Measurements from ENCODE around the gene RSBN1L. TPM values are rescaled to one million over a fixed set of nuclear protein-coding genes. Genes with fewer than 3 reads are reported as not detected.
"Not testable (repeated sequence)": the region's sequence is repeated elsewhere in the genome, so short reads cannot be mapped to it uniquely, and the experiment has no call there.

RSBN1L gene
- total RNA-seq, 1 experiment from 2014 or later, result 19.2 TPM

DNA sequence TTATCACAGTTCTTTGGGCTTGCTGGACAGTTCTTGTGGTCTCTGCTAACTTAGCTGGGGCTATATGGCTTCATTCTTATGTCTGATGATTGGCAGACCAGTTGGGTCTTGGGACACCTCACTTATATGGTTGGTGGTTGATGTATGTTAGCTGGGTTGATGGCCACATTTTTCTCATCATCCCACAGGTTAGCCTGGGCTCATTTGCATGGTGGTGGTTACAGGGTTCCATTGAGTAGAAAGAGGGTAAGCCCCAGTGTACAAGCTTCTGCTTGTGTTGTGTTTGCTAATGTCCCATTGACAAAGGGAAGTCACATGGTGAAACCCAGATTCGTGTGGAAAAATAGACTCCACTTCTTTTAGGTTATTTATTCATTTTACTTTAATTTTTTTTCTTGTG, 61.3 kb downstream of the RSBN1L start:
- in situ Hi-C loops (cut with HindIII; ENCODE audit: low sequenced_read_pairs), result no loop called here
- DNase-seq (ENCODE audit: low spot score), result peak; percentile 28

DNA sequence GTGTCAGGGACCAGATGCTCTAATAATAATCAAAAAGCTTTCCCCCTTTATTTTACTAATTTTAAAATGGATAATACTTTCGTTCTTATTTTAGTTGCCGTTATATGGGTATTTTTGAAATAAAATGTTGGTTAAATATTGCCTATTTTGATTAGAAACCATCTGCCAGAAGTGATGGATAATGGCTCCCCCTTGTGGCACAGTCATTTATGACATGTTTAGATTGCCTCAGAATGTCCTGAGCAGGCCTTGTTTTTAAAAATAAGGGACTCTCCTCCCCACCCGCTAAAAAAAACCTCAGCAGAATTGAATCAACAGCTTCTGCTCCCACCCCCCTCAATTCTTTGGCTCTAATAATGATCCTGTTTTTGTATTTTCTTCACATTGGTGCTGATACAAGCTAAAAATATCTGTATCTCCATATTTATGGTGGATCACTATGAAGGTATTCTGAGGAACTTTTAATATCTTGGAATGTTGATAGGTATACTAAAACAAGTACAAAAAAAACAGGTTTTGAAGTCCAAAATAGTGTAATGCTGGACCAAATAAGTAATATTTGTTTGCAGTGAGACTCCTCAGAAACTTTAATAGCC, 63.1 kb downstream of the RSBN1L start:
- in situ Hi-C loops (cut with HindIII; ENCODE audit: low sequenced_read_pairs), result no loop called here

DNA sequence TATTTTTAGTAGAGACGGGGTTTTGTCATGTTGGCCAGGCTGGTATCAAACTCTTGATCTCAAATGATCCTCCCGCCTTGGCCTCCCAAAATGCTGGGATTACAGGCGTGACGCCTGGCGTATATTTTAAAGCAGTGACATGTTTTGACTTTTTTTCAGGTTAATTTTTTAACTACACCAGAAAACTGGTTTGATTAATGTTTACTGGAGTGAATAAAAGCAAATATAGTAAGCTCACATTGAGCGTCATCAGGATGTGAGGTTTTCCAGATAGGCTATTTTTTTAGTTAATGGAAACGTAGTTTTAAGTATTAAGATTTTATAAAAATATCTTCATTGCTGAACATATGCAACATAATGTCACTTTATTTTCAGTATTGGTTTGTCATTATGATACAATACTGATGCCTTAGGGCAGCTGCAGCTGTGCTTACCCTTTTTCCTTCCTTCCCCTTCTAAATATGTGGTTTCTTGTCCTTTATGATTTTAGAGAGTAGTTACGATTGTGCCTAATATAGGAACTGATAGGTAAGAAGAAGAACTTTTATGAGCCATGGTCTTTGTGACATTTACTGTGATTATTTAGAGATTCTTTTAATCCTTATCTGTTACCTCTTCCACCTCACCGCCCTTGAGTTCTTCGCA, 64.7 kb downstream of the RSBN1L start:
- in situ Hi-C loops (cut with HindIII; ENCODE audit: low sequenced_read_pairs), result no loop called here

More for the DNA sequence above, 63.1 kb downstream of the RSBN1L start:
- peak; percentile 84 for DNase-seq (ENCODE audit: low spot score)

DNA sequence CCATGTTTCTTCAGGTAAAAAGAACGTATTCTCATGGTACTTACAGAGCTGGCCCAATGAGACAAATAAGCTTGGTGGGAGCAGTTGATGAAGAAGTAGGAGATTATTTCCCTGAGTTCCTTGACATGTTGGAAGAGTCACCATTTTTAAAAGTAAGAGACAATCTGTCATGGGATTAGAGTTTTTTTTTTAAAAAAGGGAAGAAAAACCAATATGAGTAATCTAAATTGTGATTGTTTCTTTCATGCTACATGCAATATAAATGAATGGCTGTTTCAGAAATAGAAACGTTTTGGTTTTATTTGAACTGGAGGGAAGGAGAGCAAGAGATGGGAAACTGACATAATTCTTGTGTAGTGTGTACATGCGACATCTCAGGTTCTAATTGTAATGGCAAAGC, 69.2 kb downstream of the RSBN1L start:
- in situ Hi-C loops (cut with HindIII; ENCODE audit: low sequenced_read_pairs), result no loop called here
- no peak for DNase-seq (ENCODE audit: low spot score)

More for the DNA sequence above, 64.7 kb downstream of the RSBN1L start:
- DNase-seq (ENCODE audit: low spot score), result no peak

DNA sequence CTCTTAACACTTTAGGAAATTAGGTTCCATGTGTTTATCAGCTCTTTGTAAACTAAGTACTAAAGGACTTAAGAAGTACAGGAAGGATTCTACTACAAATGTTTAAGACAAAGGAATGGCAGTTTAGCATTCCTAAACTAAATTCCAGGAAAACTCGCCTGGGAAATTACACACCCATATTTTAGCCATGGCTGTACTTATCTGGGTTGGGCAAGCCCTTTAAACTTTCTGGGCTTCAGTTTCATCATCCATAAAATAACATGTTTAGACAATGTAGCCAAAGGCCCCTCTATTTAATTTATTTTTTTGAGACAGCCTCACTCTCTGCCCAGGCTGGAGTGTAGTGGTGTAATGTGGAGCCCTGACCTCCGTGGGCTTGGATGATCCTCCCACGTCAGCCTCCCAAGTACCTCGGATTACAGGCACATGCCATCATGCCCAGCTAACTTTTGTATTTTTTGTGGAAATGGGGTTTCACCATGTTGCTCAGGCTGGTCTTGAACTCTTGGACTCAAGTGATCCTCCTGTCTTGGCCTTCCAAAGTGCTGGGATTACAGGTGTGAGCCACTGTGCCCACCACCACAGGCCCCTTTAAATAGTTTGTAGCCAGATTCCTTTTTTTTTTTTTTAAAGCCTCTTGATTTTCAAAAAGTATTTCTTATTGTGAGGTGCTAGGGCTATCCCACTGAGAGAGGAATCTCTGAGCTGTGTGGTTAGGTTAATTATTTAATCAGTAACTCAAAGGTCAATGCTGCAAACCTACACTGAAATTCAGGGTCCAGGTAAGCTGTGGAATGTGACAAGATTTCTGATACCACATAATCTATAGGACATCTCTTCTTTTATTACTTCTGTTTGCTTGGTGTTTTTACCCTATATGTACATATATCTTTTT, 69.9 kb downstream of the RSBN1L start:
- in situ Hi-C loops (cut with HindIII; ENCODE audit: low sequenced_read_pairs), result no loop called here
- DNase-seq (ENCODE audit: low spot score), result no peak

DNA sequence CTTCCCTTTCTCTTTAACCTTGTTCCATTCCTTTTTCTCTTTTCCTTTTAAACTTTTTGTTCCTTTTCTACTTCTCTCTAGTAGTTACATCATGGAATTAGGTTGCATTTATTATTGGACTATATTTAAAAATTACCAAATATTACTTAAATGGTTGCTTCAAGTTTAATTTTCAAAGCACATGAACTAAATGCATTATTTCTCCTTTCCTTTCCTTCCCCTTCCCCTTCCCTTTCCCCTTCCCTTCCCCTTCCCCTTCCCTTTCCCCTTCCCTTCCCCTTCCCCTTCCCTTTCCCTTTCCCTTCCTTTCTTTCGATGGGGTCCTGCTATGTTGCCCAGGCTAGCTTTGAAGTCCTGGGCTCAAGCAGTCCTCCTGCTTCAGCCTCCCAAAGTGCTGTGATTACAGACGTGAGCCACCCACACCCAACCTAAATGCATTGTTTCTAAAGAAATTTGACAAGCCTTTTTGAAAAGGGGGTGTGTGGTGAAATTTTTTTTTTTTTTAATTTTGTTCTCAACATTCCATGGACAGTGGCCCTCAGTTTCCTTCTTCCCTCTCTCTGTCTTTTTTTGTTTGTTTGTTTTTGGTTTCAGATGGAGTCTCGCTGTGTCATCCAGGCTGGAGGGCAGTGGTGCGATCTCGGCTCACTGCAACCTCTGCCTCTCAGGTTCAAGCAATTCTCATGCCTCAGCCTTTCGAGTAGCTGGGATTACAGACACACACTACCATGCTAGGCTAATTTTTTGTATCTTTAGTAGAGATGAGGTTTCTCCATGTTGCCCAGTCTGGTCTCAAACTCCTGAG, 70.7 kb downstream of the RSBN1L start:
- DNase-seq (ENCODE audit: low spot score), result no peak
- in situ Hi-C loops (cut with HindIII; ENCODE audit: low sequenced_read_pairs), result no loop called here

DNA sequence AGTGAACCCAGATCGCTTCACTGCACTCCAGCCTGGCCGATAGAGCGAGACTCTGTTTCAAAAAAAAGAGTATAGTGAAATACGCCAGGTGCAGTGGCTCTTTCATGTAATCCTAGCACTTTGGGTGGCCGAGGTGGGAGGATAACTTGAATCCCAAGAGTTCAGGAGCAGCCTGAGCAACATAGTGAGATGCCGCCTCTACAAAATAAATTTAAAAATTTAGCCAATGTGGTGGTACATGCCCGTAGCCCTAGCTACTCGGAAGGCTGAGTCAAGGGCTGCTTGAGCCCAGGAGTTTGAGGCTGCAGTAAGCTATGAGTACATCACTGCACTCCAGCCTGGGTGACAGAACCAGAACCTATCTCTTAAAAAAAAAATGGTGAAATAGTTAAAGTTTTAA, 74.1 kb downstream of the RSBN1L start:
- no peak for DNase-seq (ENCODE audit: low spot score)
- in situ Hi-C loops (cut with HindIII; ENCODE audit: low sequenced_read_pairs), result no loop called here

DNA sequence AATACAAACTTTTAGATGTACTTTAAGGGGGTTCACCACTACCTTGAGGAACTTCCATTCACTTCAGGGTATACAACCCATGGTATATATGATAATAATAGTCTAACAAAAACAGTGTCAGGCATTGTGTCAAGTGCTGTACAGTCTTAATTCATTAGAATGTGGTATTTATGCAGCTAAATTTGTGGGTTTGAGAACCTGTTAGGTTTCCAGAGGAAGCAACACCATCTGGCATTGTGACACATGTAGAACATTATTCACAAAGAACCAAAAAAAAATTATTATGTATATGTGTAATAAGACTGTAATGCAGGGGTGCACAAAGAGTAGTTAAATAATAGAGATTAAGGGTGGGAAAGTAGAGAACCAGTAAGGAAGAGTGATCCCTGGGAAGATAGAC, 75.6 kb downstream of the RSBN1L start:
- no peak for DNase-seq (ENCODE audit: low spot score)
- in situ Hi-C loops (cut with HindIII; ENCODE audit: low sequenced_read_pairs), result no loop called here

DNA sequence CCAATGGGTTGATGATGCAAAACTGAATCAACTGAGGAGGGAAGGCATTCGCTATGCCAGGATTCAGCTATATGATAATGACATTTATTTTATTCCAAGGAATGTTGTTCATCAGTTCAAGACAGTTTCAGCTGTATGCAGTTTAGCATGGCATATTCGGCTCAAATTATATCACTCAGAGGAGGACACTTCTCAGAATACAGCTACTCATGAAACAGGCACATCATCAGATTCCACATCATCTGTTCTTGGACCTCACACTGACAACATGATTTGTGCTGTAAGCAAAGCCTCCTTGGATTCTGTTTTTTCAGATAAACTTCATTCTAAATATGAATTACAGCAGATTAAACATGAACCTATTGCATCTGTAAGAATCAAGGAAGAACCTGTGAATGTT, 82.3 kb downstream of the RSBN1L start:
- in situ Hi-C loops (cut with HindIII; ENCODE audit: low sequenced_read_pairs), result no loop called here
- no peak for DNase-seq (ENCODE audit: low spot score)

DNA sequence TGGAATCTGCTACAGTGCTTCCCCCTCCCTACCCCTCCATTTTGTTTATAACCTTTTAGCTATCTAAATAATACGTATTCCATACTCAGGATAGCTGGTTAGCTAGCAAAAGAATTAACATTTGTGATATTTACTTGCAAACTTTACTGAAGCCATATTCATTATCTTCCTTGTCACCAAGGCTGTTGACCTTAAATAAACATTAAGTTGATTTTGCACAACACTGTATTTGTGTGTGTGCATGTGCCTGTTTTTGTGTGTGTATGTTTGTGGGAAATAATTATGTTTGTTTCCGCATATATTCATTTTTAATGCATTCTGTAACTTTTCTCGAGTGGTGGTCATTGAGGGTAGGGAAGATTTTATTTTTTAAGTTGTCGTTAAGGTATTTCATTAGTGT, 86.1 kb downstream of the RSBN1L start:
- DNase-seq (ENCODE audit: low spot score), result no peak
- in situ Hi-C loops (cut with HindIII; ENCODE audit: low sequenced_read_pairs), result no loop called here

DNA sequence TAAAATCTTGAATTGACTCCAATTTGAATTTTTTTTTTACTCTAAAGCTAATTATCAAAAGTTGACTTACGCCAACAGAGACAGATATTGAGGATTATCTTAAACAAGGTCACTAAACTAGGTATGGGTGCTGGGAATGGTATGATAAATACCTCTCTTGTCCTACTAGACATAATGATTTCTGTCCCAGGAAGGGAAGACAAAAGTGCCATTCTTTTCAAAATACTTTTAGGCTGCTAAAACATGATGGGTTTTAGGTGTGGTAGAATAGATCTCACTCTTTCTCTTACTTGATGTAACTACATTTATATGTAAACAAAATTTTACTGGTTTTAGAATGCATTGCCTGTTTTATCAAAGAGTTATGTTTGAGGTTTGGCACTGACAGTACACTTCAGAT, 86.9 kb downstream of the RSBN1L start:
- in situ Hi-C loops (cut with HindIII; ENCODE audit: low sequenced_read_pairs), result no loop called here
- no peak for DNase-seq (ENCODE audit: low spot score)

DNA sequence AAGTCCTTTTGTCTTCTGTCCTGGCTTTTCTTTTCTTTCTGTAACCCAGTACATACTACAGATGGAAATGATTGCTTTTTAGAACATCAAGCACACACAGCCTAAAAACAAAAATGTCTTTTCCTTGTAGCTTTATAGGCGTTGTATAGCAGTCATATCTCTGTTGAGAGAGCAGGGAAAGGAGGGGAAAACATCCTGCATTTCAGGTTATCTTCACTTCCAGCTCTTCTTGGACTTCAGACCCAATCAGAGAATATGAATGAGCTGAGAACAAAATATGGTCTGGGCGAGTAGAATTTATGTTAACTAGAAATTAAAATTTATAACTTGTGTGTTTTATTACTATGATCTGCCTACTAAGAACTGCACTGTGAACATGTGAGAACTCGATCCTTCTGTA, 87.3 kb downstream of the RSBN1L start:
- DNase-seq (ENCODE audit: low spot score), result no peak
- in situ Hi-C loops (cut with HindIII; ENCODE audit: low sequenced_read_pairs), result no loop called here

DNA sequence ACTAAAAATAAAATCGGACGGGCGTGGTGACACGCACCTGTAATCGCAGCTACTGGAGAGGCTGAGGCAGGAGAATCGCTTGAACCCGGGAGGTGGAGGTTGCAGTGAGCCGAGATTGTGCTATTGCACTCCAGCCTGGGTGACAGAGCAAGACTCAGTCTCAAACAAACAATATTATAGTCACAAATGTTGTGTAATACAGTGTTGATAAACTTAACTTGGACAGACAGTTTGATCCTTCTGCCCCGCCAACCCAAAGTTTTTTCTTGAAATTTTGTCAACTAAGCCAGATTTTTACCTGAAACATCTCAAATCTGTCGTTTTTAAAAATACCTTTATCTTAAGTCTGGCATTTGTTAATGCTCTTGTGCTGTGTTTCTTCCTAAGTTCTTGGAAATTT, 88.2 kb downstream of the RSBN1L start:
- in situ Hi-C loops (cut with HindIII; ENCODE audit: low sequenced_read_pairs); DNase-seq (ENCODE audit: low spot score): not testable (repeated sequence)

DNA sequence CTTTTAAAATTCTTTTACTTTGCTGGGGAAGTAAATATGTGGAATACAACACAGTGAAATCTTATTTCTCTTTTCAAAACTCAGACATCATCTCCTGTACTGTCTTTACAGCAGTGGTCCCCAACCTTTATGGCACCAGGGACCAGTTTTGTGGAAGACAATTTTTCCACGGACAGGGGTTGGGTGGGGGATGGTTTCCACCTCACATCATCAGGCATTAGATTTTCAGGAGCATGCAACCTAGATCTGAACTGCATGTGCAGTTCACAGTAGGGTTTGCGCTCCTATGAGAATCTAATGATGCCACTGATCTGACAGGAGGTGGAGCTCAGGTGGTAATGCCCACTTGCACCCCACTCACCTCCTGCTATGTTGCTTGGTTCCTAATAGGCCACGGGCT, 89.8 kb downstream of the RSBN1L start:
- no peak for DNase-seq (ENCODE audit: low spot score)
- in situ Hi-C loops (cut with HindIII; ENCODE audit: low sequenced_read_pairs), result no loop called here

DNA sequence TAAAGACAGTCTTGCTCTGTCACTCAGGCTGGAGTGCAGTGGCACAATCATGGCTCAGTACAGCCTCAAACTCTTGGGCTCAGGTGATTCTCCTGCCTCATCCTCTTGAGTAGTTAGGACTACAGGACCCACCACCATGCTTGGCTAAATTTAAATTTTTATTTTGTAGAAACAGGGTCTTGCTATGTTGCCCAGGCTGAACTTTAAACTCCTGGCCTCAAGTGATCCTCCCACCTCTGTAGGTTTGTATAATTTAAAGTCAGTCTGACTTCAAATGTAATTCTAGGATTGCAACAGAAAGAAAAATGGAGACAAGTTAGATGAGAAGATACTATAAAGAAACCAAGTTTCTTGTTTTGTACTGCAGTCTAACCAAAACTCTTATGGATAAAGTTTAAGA, 90.5 kb downstream of the RSBN1L start:
- DNase-seq (ENCODE audit: low spot score), result no peak
- in situ Hi-C loops (cut with HindIII; ENCODE audit: low sequenced_read_pairs), result no loop called here

DNA sequence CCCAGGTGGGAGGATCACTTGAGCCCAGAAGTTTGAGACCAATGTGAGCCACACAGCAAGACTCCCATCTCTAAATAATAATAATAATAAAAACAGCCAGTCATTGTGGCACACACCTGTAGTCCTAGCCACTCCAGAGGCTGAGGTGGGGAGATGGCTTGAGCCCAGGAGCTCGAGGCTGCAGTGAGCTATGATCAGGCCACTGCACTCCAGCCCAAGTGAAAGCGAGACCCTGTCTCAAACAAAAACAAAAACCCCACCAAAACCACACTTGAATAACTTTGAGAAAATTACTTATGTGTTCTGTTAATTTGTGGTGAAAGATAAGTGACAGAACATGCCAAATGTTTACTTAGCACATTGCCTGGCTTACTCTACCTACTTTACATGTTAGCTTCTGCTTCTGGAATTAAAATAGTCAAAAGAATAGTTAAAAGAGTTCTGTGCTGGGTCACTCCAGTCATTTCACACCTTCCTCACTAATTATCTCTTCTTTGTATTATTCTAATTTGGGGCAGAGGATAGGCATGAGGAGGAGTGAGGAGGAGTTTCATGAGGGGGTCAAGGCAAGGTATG, 92.2 kb downstream of the RSBN1L start:
- no peak for DNase-seq (ENCODE audit: low spot score)
- in situ Hi-C loops (cut with HindIII; ENCODE audit: low sequenced_read_pairs), result no loop called here

DNA sequence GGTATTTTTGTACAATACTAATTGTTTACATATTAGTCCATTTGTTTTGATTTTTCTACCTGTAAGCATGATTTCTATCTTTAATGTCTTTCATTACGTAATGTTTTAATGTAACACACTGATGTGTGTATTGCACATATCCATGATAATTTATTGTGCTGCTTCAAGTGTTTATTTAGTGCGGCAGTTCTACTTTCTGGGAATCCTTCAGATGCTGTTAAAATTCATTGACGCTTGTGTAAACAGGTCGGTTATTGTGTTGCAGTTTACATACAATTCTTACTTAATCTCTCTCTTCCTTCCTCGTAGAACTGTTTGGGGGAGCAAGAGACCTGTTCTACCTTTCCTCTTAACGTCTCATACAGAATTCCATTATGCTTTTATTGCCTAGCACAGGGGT, 95.1 kb downstream of the RSBN1L start:
- in situ Hi-C loops (cut with HindIII; ENCODE audit: low sequenced_read_pairs), result no loop called here
- DNase-seq (ENCODE audit: low spot score), result no peak

DNA sequence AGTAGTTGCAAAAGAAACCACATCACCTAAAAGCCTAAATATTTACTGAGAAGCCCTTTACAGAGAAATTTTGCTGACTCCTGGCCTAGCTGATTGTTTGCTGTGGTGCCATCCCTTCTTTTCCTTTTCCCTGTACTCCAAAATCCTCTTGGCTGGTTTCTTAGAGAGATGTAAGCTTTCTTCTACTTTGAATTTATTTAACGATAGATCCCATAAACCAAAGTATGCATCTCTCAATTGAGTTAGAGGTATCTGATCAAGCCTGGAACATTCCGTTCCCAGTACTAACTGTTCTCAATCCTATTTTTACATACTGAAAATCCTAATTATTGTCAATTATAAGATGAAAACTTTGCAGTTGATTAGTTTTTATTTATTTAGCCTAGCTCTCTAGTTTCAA, 95.7 kb downstream of the RSBN1L start:
- in situ Hi-C loops (cut with HindIII; ENCODE audit: low sequenced_read_pairs), result no loop called here

DNA sequence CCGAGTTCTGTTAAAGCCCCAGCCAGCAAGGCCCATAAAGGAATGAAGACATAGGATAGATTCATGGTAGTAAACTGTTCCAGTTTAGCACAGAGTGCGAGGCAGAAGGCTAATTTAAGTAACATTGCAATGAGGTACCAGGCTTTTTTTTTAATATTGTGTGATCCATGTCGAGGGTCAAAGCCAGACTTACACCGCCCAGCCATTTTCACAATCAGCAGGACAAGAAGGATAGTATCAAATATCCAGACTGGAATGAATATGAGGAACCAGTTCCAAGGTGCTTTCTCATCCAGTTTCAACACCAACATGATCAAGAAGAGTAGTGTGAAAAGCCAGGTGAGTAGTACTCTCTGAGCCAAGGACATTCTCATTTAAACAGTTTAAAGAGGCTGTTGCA, 97.7 kb downstream of the RSBN1L start:
- in situ Hi-C loops (cut with HindIII; ENCODE audit: low sequenced_read_pairs), result no loop called here
- DNase-seq (ENCODE audit: low spot score), result no peak

More for the DNA sequence above, 95.7 kb downstream of the RSBN1L start:
- no peak for DNase-seq (ENCODE audit: low spot score)
